Measurements from ENCODE around the gene NELFB.

NELFB gene

DNA sequence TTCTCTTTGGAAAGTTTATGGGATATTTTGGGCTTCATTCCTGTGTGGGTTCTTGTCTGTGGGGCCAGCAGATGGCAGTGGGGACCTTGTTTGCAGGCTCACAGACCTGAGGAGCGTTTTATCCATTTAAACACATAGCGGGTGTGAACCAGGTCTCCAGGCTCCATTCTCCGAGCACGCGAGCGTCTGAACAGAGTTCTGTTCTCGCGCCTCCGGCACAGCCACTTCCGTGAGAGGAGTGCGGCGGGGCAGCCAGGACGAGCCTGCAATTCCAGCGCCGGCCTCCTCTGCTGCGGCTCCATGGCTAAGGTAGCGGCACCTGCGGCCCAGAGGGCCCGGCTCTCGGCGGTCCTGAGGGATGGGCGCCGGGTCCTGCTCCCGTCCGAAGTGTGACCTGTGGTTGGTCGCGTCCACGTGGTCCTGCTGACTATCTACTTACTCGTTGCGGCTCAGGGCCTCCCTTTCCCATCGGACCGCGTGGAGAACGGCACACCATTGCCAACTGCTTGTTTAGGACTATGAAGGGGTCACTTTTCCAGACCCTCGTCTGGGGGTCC lies 39.6 kb downstream of the NELFB start:
- DNase-seq: no peak

DNA sequence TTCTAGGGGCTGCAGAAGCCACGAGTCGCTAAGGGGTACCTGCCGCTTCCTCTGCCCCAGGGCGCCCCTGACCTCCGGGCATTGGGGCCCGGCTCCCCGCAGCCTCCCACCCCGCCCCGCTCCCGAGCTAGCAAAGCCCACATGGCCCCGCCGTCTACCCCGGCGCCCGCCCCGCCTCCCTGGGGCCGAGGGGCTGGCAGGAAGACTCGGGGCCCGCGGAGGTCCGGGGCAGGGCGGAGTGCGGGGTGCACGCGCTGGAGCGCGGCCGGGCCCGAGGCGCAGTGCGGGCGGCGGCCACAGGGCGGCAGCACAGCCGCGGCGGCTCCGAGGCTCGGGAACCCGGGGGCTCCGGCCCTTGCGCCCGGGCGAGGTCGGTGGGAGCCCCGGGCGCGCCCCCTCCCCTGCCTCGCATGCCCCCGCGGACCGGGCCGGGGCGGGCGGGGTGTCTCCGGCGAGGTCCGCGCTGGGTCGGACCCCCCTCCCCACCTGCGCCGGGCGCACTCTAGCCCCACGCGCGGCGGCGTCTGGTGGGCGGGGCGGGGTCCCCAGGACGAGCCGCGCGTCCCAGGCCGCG lies 40.2 kb downstream of the NELFB start:
- no peak for DNase-seq

DNA sequence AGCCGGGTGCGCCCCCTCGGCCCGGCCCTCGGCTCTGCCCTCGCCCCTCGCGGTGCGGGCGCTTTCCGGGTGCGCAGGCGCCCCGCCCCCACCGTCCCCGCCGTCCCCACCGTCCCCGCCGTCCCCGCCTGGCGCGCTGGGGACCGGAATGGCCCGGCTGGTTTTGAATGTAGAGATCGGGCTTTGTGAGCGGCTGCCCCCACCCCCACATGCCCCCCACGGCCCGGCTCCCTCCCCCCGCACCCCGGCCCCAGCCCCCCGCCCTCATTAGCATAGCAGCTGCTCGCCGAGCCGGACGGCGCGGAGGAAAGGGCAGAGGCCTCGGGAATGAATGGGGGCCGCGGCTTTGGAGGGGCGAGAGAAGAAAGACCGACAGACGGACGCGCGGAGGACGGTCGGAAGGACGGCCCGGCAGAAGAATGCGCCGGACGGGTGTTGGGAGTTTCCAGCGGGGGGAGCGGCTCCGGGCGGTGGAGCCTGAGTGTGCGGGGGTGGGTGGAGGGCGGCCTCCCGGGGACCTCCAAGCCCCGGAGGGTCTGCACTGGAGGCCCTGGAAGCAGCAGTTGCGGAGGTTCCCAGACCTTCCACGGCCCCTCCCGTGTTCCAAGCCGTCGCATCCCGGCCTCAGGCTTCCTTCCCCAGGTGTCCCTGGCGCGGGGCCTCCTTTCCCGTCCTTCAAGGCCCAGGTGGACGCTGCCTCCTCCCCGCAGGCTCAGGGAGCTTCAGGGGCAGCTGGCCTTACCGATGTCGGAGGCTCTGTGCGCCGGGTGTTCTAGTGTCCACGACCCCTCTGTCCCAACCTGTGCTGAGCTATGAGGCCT lies 40.9 kb downstream of the NELFB start:
- DNase-seq: no peak

DNA sequence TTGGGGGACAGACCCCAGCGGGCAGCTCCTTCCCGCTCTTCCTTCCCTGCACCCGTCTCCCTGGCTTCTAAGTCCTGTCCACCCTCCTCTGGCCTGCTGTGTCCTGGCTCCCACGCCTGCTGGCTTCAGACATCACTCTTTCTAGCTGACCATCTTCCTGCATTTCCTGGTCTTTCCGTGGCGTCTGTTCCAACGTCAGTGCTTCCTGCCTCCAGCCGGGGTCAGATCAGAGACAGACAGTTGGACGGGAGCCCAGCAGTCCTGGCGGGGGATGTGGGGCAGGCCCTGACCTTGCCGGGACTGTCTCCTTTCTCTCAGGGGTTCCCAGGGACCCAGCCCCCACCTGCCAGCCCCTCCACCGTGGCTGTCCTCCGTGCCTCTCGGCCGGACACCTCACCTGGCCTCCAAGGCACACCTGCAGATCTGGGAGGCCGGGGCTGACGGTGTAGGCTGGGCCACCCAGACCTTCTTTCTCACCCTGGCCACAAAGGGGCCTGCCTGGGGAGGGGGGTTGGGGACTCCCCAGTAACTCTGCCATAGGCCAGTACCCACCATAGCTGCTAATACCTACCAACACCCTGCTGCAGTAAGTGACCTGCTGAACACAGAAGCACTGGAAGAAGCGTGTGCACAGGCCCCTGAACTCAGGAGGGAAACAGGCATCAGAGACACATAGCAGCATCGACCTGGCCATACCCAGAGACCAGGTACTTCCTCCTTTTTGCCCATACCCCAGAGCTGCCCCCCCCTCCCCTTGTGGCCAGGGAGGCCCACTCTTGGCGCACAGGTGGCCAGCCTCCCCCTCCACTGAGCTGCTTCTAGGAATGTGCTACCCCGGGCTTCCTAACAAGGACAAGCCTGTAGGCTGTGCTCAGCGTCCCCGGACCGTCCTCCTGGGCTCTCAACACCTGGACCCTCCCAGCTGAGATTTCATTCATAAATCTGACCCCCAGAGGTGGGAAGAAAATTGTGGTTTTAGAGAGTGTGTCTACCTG lies 41.8 kb downstream of the NELFB start:
- no peak for DNase-seq

DNA sequence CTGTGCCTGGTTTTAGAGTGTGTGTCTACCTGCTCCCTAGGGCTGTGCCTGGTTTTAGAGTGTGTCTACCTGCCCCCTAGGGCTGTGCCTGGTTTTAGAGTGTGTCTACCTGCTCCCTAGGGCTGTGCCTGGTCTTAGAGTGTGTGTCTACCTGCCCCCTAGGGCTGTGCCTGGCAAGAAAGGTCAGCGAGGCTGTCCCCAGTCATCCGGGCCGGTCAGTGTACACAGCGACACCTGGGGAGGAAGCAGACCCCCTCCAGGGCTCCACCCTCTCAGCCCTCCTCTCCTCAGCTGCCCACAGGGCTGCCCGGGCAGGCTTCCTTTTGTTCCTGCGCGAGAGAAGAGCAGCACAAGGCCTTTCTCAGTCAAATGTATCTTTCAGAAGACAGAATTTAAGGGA lies 42.8 kb downstream of the NELFB start:
- DNase-seq: no peak

DNA sequence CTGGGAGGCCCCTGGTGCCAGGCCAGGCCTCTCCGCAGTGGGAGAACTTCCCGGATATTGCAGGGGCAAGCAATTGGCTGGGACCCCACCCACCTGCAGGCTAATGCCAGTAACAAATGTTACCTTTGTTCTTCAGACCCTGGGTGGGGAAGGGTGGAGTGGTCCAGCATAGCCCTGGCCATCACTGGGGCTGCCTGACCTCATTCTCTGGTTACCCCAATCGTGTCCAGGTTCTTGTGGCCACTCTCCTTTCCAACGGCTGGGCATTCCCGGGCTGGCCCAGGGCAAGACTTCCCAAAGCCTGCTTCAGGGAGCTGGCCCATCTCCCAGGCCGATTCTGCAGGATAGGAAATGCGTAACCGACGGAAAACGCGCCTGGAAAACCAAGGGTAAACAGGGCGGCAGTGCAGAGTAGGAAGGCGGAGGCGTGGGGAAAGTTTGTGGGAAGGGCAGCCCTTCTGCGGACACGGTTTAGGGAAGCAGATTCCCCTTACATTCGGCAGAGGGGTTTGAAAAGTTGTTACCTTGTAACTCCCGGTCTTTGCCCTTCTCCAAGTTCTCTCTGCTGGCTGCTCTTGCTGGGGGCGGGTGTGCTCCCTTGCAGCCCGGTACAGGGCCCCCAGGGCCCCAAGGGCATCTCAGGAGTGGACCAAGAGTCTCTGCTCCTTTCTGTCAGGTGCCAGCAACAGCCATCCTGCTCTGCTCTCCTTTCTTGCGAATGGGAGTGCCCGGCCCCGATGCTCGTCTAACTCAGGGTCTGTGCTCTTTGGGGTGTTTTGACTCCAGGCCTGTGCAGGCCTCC lies 43.5 kb downstream of the NELFB start:
- DNase-seq: no peak

DNA sequence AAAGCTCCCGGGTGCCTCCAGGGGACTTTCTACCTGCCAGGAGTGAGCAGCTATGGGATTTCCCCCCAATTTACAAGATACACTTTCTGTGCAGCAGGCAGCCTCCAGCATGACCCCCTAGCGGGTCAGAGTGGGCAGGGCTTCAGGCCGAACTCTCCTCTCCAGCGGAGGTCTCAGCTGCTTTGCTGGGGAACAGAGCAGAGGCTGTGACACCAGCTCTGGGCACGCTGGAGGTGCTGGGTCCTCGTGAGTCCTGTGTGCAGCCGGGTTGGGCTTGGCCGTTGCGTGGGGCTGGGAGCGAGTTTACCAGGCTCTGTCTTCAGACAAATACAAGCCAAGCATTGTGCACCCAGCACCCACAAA lies 44.1 kb downstream of the NELFB start:
- no peak for DNase-seq

DNA sequence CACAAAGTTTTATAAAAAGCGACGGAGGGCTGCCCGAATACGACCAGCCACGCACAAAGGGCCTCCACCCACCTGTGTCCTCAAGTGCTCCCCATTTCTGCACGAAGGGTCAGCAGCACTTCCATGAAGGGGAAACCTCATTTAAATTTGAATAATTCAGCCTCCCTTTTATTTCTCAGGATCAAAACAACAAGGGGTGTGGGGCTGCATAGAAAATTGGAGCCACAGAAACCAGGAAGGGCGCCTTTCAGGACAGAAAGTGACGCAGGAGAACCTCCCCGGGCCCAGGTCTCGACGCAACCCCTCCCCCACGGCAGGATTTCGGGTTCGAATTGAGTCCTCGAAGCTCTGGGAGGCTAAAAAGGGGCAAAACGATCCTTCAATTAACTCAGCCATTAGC lies 44.8 kb downstream of the NELFB start:
- DNase-seq: no peak

DNA sequence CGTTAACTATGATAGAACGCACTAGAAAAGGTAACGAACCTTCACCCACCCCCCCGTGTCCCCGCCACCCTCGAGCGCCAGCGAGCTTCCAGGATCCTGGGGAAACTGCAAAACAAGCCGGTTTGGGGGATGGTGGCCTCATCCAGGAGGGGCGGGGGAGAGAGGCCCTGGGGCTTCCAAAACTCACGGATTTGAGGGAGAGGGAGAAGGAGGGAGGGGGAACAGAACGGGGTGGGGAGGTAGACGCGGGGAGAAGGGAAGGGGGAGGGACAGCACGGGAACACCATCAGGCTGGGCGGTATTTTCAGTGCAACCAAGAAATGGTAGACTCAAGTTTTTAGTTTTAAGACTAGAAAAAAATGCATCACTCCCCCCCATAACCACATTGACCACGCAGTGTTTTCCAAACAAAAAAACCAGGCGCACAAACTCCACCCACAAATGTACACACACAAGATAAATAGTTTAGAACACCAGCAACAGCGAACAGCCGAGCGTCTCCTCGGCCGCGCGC lies 45.5 kb downstream of the NELFB start:
- no peak for DNase-seq

DNA sequence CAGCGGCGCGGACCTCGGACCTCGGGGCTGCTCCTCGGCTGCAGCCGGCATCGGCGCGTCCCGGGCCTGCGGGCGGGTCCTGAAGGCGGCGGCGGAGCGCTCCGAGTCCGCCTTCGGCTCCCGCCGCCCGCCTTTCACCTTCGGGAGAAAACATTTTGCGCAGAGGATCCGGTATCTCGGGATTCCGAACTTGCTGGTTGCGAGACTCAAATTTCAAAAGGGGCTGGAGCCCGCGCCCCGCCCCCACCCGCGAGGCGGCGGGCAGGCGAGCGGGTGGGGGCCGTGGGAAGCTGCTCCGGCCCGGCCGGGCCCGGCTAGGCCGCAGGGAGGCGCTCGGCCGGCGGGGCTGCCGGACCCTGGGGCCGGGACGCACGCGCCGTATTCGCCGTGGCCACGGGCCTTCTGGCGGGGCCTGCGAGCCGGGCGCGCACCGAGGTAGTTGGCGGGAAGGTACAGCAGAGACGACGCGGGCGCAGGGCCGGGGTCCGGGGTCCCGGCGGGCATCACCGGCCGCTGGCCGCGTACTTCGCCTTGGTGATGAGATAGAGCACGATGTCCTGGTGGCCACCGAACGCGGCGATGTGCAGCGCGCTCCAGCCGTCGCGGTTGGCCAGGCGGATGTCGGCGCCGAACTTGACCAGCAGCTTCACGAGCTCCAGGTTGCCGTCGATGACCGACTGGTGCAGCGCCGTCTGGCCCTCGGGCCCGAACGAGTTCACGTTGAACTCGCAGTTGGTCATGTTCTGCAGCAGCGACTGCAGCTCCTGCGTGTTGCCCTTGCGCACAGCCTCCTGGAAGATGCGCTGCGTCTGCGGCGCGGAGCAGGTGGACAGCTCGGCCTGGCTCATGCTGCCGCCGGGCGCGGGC lies 46.2 kb downstream of the NELFB start:
- no peak for DNase-seq

DNA sequence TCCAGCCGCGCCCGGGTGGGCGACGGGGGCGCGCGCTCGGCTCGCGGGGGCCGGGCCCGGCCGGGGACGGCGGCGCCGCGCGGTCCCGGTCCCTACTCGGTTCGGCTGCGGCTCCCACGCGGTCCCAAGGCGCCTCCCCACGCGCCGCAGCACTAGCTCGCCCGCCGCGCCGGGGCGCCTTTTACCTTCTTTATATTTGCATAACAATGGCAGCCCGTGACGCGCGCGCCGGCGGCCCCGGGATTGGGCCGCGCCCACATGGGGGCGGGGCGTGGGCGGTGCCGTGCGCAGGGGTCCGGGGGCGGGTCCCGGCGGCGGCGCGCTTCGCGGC lies 47.0 kb downstream of the NELFB start, which contains the start of gene NRARP:
NRARP (minus strand) TSS at position 154 of the 331 bp plus-strand sequence. CDS start 343 bp downstream, outside the sequence.
- DNase-seq: peak; percentile 28

DNA sequence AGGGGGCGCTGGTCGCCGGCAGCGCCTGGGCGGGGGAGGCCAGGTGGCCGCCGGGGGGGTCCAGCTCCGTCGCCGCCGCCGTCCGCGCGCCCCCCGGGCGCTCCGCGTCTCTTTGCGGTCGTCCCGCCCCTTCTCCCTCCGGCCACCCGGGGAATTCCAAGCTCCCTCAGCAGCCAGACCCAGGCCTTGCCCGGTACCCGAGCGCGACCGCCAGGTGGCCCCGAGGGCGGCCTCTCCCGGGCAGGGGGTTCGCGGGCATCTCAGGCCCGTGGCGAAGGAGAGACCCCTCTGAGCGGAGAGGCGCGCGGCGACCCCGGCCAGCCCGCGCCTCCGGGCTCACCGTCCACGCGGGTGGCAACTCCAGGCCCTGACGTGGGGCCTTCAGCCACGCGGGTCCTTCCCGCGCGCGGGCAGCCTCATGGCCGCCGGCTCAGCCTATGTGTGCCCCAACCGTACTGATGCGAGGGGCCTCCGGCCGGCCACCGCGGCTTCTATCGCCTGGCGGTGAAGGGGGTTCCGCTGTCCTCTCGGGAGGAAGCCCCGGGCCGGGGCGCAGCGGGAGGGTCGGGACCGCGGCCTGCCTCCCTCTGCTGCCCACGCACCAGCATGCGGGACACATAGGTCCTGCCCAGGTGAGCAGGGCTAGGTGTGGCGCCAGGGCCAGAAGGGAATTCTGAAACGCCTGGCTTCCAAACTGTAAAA lies 47.5 kb downstream of the NELFB start:
- DNase-seq: no peak

DNA sequence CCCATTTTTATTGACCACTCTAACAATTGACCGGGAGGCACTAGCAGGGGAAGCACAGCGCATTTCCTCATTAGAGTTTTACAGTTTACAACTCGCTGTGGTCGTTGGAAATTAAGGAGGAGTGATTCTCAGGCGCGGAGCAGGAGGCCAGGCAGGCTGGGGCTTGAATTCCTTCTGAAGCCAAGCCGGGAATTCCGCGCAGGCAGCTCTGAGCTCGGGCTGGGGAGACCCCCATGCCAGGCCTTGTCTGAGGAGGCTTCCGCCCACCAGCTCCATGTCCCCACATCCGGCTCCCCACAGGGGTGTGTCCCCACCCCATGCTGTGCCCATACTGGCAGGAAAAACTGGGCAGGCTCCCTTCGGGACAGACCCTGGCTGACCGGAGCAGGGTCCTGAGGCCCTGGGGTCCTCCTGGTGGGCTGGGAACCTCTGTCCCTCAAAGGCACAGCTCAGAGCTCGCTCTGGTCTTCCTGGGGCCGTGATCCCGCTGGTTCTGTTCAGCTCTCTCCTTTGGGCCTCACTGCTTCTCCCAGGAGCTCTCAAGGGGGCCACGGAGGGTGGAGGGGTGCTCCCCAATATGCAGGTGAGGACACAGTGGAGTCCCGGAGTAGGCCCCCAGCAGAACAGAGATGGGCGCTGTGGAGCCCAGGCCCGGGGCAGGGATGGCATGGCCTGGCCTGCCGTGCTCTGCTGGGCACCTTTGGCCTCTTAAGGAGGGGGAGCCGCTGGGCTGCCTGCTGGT lies 48.2 kb downstream of the NELFB start:
- DNase-seq: no peak

DNA sequence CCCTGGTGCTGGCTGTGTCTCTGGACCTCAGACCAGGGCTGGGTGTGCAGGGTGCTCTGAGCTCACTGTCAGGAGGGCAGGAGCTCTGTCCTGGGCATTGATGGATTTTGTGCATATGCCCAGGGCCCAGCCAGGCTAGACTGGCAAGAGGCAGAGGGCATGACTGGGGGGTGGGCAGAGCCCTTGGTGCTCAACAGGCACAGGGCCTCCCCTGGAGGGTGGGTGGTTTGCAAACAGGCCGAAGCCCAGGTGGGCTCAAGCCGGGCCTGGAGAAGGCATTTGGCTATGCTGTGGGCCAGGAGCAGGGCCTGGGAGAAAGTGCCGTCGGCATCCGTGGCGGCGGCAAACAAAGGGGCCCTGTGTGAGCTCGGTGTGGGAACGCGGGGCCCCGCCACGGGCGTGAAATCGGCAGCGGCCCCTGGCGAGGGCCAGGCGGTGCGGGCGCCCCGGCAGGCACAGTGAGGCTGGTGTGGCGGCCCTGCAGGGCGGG lies 48.8 kb downstream of the NELFB start:
- DNase-seq: no peak

DNA sequence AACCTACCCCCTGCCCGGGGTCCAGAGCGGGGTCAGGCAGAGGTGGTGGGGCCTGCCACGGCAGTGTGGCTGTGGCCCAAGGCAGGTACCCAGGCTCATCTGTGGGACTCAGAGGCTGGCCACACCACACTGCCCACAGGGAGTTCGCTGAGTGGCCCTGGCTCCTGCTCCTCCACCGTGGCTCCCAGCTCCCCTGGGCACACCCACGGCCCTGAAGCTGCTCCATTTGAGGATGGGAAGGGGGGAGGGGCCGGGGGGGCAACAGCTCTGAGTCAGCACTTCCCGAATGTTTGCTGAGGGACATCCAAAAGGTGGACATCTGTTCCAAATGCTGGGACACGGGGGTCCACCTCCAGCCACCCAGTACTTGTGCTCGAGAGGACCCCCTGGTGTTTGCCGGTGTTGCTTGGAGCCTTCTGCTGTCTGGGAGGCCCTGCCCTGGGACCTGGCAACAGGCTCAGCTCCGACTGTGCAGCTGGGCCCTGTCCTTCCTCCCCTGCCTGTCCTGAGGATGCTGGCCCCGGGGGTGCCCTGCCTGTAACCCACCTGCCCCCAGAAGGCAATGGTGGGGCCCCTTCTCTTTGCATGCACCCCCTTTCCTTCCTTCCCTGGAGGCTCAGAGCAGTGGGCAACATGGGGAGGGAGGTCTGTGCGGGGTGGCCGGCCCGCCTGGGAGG lies 49.4 kb downstream of the NELFB start:
- DNase-seq: no peak

DNA sequence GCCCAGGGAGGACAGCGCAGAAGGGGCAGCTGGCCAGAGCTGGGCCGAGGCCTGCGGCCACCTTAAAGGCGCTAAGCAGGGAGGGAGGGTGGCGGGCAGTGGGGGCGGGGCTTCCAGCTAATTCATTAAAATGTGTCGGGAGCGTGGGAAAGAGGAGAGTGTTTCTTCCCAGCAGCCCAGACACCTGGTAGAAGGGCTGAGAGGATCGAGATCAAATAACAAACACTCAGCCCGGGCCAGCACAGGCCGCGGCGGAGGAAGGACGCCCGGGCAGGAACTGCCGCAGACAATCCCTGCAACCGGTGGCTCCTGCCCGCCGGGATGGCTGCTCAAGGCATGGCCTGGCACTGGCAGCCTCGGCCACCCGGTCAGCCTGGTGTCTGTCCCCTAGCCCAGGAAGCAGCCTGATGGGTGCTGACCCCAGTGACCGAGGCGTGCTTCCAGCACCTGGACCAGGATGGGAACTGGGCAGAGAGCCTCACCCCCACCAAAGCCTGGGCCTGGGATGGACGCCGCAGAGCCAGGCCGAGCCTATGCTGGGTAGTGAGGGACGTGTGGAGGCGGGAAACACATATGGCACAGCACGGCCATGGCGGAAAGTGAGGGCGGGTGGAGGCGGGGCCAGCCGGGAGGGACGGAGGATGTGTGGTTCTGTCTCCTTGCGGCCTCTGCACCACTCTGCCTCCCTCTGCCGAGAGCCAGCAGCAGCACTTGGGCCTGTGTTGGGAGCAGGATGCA lies 50.1 kb downstream of the NELFB start:
- DNase-seq: peak; percentile 72

DNA sequence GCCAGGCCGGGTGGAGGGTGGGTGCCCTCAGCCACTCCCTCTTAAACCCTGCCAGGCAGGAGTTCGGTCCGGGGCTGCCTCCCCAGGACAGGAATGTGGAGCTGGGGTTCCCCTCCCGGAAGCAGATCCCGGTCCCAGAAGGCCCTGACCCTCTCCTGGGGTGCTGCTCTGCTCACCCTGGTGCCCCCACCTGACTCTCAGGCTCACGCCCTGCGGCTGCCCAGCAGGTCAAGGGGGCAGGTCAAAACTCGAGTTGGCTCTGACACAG lies 50.6 kb downstream of the NELFB start:
- no peak for DNase-seq

DNA sequence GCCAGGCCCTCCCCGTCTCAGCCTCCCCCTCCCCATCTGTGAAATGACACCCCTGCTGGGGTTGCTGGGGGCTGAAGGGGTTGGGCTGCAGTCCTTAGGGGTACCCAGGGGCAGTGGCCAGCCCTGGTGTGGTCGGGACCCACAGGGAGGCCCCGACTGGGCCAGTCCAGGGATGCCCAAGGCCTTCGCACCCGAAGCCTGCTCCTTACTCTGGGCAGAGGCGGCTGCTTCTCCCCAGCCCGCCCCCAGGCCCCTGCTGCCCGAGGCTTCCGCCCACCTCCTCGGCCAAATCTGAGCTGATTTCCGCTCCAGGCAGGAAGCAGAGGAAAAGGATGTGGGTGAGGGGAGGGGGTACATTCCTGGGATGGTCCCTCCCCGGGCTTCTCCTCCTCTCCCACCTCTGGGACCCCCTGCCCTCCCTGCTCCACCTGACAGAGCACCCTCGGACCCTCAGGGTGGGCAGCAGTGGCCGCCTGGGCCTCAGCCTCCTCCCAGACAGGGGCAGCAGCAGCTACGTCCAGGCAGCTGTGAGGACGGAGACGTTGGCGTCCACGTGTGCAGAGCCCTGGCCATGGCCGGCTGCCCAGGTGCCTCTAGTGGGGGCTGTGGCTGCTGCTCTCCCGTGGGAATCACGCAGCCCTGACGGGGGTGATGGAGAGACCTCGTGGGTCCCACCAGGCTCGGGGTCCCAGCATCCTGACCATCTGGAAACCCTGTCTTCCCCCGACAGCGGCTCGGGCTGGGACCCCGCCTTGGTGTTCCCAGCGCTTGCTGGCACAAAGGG lies 51.1 kb downstream of the NELFB start:
- DNase-seq: no peak

Data from NCI-H2029 treated with DMSO at 0.1 percent for 48 hours (cell line).